Endothelial cell of umbilical vein (primary cell): Measurements from ENCODE around the gene POU3F3. TPM values are rescaled to one million over a fixed set of nuclear protein-coding genes. Genes with fewer than 3 reads are reported as not detected.

ENCODE experiments used
- BruUV-seq: library from RNA; stranded (reverse); fragments of 400-500 nt; replicated peaks from 2 replicates; lab custom pipeline; 2021; lab: Mats Ljungman, UMichigan
- CTCF ChIA-PET: fragments of 300-600, 350-600 bp; sonication (Branson Sonifier 250); formaldehyde crosslinking; loops from one replicate; lab custom pipeline; 2021; ENCODE audit warnings: antibody characterized with exemption, inconsistent platforms; lab: Charles Lee
- POLR2A ChIA-PET: fragments of 300-600, 350-600 bp; sonication (Branson Sonifier 250); formaldehyde crosslinking; loops from one replicate; lab custom pipeline; 2021; ENCODE audit warnings: antibody characterized with exemption, inconsistent platforms; lab: Charles Lee
- DNase-seq: peaks from one replicate; pipeline ENCODE4 v3.0.0-alpha.2; 2011; ENCODE audit warnings: low read depth, low spot score
- FAIRE-seq: peaks from 2 replicates; lab custom pipeline; 2011; peaks lifted over from hg19 to GRCh38; lab: Jason Lieb, UNC
- H2AFZ ChIP-seq: 2 replicates; pipeline ENCODE4 v1.6.0; 2012; ENCODE audit warnings: low read depth, low read length, control low read depth, inconsistent platforms
- H3K27ac ChIP-seq: 2 replicates; pipeline ENCODE4 v1.5.1; 2011; ENCODE audit warnings: low read depth, mild to moderate bottlenecking, control low read depth, low read length, moderate library complexity; ENCODE audit not compliant: insufficient read depth
- H3K27me3 ChIP-seq, 2 experiments: 2 replicates each; pipeline versions ENCODE4 v1.6.0 to v1.6.1; 2011; ENCODE audit warnings: low read length in 2 of 2, mixed read lengths in 1 of 2; ENCODE audit not compliant: control insufficient read depth in 2 of 2, insufficient read depth in 2 of 2
- H3K36me3 ChIP-seq, 2 experiments: 2 replicates in 1 of 2; 3 replicates in 1 of 2; pipeline ENCODE4 v1.5.1; 2011; ENCODE audit warnings: low read length in 2 of 2, mild to moderate bottlenecking in 1 of 2, moderate library complexity in 1 of 2; ENCODE audit not compliant: control insufficient read depth in 2 of 2, insufficient read depth in 2 of 2; ENCODE audit errors: extremely low read depth in 1 of 2
- H3K4me1 ChIP-seq: 3 replicates; pipeline ENCODE4 v1.5.1; 2011; ENCODE audit warnings: mild to moderate bottlenecking, low read length; ENCODE audit not compliant: control insufficient read depth, insufficient read depth; ENCODE audit errors: extremely low read depth
- H3K4me2 ChIP-seq: 2 replicates; pipeline ENCODE4 v1.6.1; 2011; ENCODE audit warnings: low read length, control low read depth, mixed read lengths; ENCODE audit not compliant: insufficient read depth
- H3K4me3 ChIP-seq, 3 experiments: fragments of 200-600 bp in 1 of 3; sonication (generic), shearing (Covaris generic) in 1 of 3; replicated peaks in 1 of 3; 2 replicates each; pipeline ENCODE4 v1.5.1; 2011 to 2016; ENCODE audit warnings: control low read depth in 3 of 3, low read length in 3 of 3, mild to moderate bottlenecking in 2 of 3, inconsistent platforms in 1 of 3, low read depth in 1 of 3, moderate library complexity in 1 of 3; ENCODE audit not compliant: insufficient read depth in 1 of 3
- H3K79me2 ChIP-seq: 2 replicates; pipeline ENCODE4 v1.6.0; 2012; ENCODE audit warnings: low read length, inconsistent platforms; ENCODE audit not compliant: control insufficient read depth, insufficient read depth
- H3K9ac ChIP-seq: replicated peaks from 2 replicates; pipeline ENCODE3; 2011; ENCODE audit warnings: low read length, control low read depth; ENCODE audit not compliant: insufficient read depth; ENCODE audit errors: extremely low read depth
- H3K9me1 ChIP-seq: replicated peaks from 3 replicates; pipeline ENCODE4 v1.6.0; 2011; ENCODE audit warnings: mild to moderate bottlenecking, low read length; ENCODE audit not compliant: control insufficient read depth, insufficient read depth; ENCODE audit errors: extremely low read depth
- H3K9me3 ChIP-seq: replicated peaks from 2 replicates; pipeline ENCODE4 v1.5.1; 2012; ENCODE audit warnings: low read length, inconsistent platforms; ENCODE audit not compliant: control insufficient read depth, insufficient read depth
- H4K20me1 ChIP-seq: replicated peaks from 2 replicates; pipeline ENCODE3; 2011; ENCODE audit warnings: mild to moderate bottlenecking, low read length; ENCODE audit not compliant: control insufficient read depth, insufficient read depth; ENCODE audit errors: extremely low read depth
- EZH2 ChIP-seq: IDR thresholded peaks from 2 replicates; pipeline ENCODE4 v1.6.1; 2012; ENCODE audit warnings: borderline replicate concordance, low read depth, mild to moderate bottlenecking, moderate library complexity, low read length, inconsistent platforms; ENCODE audit not compliant: severe bottlenecking
- FOS ChIP-seq: IDR thresholded peaks from 2 replicates; pipeline ENCODE4 v1.6.1; 2011; ENCODE audit warnings: mild to moderate bottlenecking, low read length, moderate library complexity, borderline replicate concordance; ENCODE audit not compliant: insufficient read depth
- GATA2 ChIP-seq: IDR thresholded peaks from 2 replicates; pipeline ENCODE4 v1.7.0; 2011; ENCODE audit warnings: low read depth, mild to moderate bottlenecking, moderate library complexity, mixed read lengths, low read length; ENCODE audit not compliant: insufficient read length, insufficient read depth
- JUN ChIP-seq: IDR thresholded peaks from 2 replicates; pipeline ENCODE4 v1.6.1; 2011; ENCODE audit warnings: borderline replicate concordance, low read depth; ENCODE audit not compliant: insufficient read length, insufficient read depth
- MYC ChIP-seq: IDR thresholded peaks from one replicate; pipeline ENCODE4 v1.6.1; 2011; ENCODE audit warnings: mild to moderate bottlenecking, low read depth, low read length
- POLR2A ChIP-seq: IDR thresholded peaks from 2 replicates; pipeline ENCODE4 v1.6.1; 2012; ENCODE audit warnings: low read depth, mild to moderate bottlenecking, control low read depth, low read length
- POLR2AphosphoS5 ChIP-seq: IDR thresholded peaks from 2 replicates; pipeline ENCODE4 v1.6.1; 2012; ENCODE audit warnings: low read depth, mild to moderate bottlenecking, control low read depth, low read length, moderate library complexity; ENCODE audit not compliant: insufficient read depth
- dilution Hi-C: fragments of 300-500 bp; cut with MboI; formaldehyde crosslinking; loops from one replicate; pipeline ENCODE4 v1.15.0; 2019; ENCODE audit warnings: low sequenced_read_pairs; ENCODE audit not compliant: extremely low pct_ligation_motif_present
- intact Hi-C: fragments of 100-400 bp; cut with micrococcal nuclease; formaldehyde crosslinking; loops from one replicate; pipeline ENCODE4 v1.10.0; 2022
- polyA plus RNA-seq, 4 experiments: library from polyadenylated mRNA; depleted of rRNA in 3 of 4; stranded (reverse) in 3 of 4; unstranded in 1 of 4; fragments of >200 nt; gene quantifications; 2 replicates each; pipeline versions ENCODE4 v1.2.1 to v1.2.3, GENCODE V29; 2011 to 2012; ENCODE audit warnings: missing spikeins in 1 of 4
- total RNA-seq: library from RNA; stranded (reverse); gene quantifications from 2 replicates; pipeline ENCODE4 v1.2.3, GENCODE V29; 2021
- TF ChIP-seq, protein P1 (sequence below): IDR thresholded peaks from 2 replicates; pipeline ENCODE4 v1.6.1; 2011; ENCODE audit not compliant: insufficient read depth, insufficient read length
- TF ChIP-seq, protein P2 (sequence below), 2 donors: IDR thresholded peaks; 1 replicate in 1 of 2; 2 replicates in 1 of 2; pipeline ENCODE4 v1.5.1; 2011; ENCODE audit warnings: low read length in 2 of 2, mild to moderate bottlenecking in 2 of 2, moderate library complexity in 2 of 2, control low read depth in 1 of 2, inconsistent platforms in 1 of 2, low read depth in 1 of 2; ENCODE audit not compliant: insufficient read depth in 1 of 2; ENCODE audit errors: extremely low read depth in 1 of 2

POU3F3 gene
- total and polyA plus RNA-seq, 2 donors (not counting 3 experiments of a cell fraction or from before 2014, with no cell fraction given) = not detected

DNA sequence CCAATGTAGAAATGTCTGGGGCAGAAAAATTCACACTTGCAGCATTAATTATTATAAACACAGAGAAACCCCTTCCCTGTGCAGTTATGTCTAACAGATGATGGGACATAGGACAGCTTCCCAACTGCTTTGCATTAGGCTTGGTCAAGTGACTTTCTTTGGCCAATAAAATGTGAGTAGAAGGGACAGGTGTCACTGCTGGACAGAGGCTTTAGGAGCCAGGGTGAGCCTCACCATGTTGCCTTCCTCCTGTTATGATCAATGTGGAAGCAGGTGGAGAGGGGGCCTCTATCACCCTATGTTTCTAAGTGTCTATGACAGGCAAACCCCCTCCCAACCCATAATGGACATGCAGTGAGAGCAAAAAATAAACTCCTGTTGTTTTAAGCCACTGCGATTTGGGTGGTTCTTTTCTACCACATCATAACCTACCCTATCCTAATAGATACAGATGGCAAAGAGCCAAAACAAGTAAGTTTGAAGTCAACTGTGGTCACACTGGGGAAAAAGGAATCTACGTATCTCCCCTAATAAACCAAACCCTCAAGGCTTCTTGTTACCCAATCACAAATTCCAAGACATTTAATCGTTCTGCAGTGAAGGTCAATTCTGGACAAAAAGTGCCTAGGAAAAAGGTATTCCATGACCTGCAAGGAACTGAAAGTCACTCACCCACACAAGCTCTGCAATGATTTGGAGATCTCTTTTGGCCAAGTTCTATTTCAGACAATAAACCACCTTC is 28.6 kb upstream of the POU3F3 start:
- TF ChIP-seq MYC (no peak), FOS (no peak), GATA2 (no peak), POLR2AphosphoS5 (no peak), JUN (no peak), POLR2A (no peak), EZH2 (no peak)
- TF ChIP-seq, protein P1, sequence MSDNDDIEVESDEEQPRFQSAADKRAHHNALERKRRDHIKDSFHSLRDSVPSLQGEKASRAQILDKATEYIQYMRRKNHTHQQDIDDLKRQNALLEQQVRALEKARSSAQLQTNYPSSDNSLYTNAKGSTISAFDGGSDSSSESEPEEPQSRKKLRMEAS = no peak
- TF ChIP-seq, protein P2, sequence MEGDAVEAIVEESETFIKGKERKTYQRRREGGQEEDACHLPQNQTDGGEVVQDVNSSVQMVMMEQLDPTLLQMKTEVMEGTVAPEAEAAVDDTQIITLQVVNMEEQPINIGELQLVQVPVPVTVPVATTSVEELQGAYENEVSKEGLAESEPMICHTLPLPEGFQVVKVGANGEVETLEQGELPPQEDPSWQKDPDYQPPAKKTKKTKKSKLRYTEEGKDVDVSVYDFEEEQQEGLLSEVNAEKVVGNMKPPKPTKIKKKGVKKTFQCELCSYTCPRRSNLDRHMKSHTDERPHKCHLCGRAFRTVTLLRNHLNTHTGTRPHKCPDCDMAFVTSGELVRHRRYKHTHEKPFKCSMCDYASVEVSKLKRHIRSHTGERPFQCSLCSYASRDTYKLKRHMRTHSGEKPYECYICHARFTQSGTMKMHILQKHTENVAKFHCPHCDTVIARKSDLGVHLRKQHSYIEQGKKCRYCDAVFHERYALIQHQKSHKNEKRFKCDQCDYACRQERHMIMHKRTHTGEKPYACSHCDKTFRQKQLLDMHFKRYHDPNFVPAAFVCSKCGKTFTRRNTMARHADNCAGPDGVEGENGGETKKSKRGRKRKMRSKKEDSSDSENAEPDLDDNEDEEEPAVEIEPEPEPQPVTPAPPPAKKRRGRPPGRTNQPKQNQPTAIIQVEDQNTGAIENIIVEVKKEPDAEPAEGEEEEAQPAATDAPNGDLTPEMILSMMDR (IDR thresholded peaks at IDR 0.05; ENCODE audit: extremely low read depth in 1 of 2, insufficient read depth in 1 of 2, low read depth in 1 of 2, low read length in 2 of 2) = no peak
- no peaks in the 10 kb centered on the region for H3K4me1 ChIP-seq
- ChIA-PET POLR2A (no interaction called here), CTCF (no interaction called here)
- peaks cover 2% of the 10 kb centered on the region for H3K9me3 ChIP-seq
- dilution Hi-C loops (no loop called here), intact Hi-C loops (no loop called here)
- no peak overlapping the region for H2AFZ ChIP-seq
- no peaks in the 10 kb centered on the region for H3K79me2 ChIP-seq
- H3K9me1 ChIP-seq = no peaks in the 10 kb centered on the region
- FAIRE-seq (no peak), DNase-seq (no peak)
- H3K36me3 ChIP-seq = no peaks in the 10 kb centered on the region
- no peaks in the 10 kb centered on the region for H3K27me3 ChIP-seq
- no peak overlapping the region for H3K27ac ChIP-seq
- no TSS peak for BruUV-seq
- no peak overlapping the region for H3K4me3 ChIP-seq
- no peaks in the 10 kb centered on the region for H4K20me1 ChIP-seq
- no peak overlapping the region for H3K4me2 ChIP-seq
- no peak overlapping the region for H3K9ac ChIP-seq
